ENCODE results near the gene NRDE2. TPM values are rescaled to one million over a fixed set of nuclear protein-coding genes. Genes with fewer than 3 reads are reported as not detected.
"Not testable (repeated sequence)": the region's sequence is repeated elsewhere in the genome, so short reads cannot be mapped to it uniquely, and the experiment has no call there.

The NRDE2 gene
- total RNA-seq, 1 experiment from 2014 or later, result 16.5 TPM

DNA sequence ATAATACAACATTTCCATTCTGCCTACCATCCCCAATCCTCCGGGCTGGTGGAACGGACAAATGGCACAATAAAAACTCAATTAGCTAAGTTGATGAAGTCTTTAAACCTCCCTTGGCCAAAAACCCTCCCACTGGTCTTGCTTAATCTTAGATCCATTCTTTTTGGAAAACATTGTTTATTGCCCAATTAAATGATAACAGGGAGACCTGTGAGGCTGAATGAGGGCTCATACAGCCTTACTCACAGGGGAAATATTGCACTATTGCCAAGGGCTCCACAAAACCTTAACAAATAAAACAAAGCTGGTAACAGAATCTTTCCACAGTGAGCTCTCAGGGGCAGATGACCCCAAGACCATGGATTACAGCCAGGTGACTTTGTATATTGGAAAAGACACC lies 83.1 kb downstream of the NRDE2 start:
- no peak for DNase-seq (ENCODE audit: low read depth, low spot score)
- Histone ChIP-seq H3K4me3 (ENCODE audit: low read depth in 2 of 2, low read length in 2 of 2) (no peak overlapping the region), H3K36me3 (ENCODE audit: control insufficient read depth, insufficient read depth, low read length) (no peaks in the 10 kb centered on the region), H3K27me3 (ENCODE audit: control insufficient read depth, insufficient read depth, low read length) (no peaks in the 10 kb centered on the region; the same call in 1 of the 2 replicates), H3K27ac (ENCODE audit: low read length) (no peak overlapping the region), H3K9me3 (ENCODE audit: control insufficient read depth, insufficient read depth, low read depth, low read length) (no peaks in the 10 kb centered on the region), H3K4me1 (ENCODE audit: control insufficient read depth, insufficient read depth, low read length) (no peaks in the 10 kb centered on the region)
- ChIA-PET CTCF (no interaction called here), POLR2A (interaction anchor here (0.6 kb wide), 1 partner anchor 1199 kb away, joined by 3 read pairs; no protein-coding TSS in a partner anchor)
- TF ChIP-seq SIN3A (IDR thresholded peaks at IDR 0.05; ENCODE audit: borderline replicate concordance, insufficient read depth, low read depth, low read length) (no peak), POLR2AphosphoS5 (IDR thresholded peaks at IDR 0.05; ENCODE audit: low read depth, low read length) (no peak)
- TF ChIP-seq, protein P1, sequence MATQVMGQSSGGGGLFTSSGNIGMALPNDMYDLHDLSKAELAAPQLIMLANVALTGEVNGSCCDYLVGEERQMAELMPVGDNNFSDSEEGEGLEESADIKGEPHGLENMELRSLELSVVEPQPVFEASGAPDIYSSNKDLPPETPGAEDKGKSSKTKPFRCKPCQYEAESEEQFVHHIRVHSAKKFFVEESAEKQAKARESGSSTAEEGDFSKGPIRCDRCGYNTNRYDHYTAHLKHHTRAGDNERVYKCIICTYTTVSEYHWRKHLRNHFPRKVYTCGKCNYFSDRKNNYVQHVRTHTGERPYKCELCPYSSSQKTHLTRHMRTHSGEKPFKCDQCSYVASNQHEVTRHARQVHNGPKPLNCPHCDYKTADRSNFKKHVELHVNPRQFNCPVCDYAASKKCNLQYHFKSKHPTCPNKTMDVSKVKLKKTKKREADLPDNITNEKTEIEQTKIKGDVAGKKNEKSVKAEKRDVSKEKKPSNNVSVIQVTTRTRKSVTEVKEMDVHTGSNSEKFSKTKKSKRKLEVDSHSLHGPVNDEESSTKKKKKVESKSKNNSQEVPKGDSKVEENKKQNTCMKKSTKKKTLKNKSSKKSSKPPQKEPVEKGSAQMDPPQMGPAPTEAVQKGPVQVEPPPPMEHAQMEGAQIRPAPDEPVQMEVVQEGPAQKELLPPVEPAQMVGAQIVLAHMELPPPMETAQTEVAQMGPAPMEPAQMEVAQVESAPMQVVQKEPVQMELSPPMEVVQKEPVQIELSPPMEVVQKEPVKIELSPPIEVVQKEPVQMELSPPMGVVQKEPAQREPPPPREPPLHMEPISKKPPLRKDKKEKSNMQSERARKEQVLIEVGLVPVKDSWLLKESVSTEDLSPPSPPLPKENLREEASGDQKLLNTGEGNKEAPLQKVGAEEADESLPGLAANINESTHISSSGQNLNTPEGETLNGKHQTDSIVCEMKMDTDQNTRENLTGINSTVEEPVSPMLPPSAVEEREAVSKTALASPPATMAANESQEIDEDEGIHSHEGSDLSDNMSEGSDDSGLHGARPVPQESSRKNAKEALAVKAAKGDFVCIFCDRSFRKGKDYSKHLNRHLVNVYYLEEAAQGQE (IDR thresholded peaks at IDR 0.05; ENCODE audit: insufficient read depth in 1 of 2, low read depth in 2 of 2, low read length in 1 of 2), result no peak
- in situ Hi-C loops (cut with HindIII; ENCODE audit: low pct_unique_long_range_greater_than_20kb, low sequenced_read_pairs), result no loop called here
- intact Hi-C loops (cut with micrococcal nuclease; ENCODE audit: unreplicated experiment), result no loop called here
- no TSS peak for BruUV-seq (replicated peaks)
- no peak for ATAC-seq

DNA sequence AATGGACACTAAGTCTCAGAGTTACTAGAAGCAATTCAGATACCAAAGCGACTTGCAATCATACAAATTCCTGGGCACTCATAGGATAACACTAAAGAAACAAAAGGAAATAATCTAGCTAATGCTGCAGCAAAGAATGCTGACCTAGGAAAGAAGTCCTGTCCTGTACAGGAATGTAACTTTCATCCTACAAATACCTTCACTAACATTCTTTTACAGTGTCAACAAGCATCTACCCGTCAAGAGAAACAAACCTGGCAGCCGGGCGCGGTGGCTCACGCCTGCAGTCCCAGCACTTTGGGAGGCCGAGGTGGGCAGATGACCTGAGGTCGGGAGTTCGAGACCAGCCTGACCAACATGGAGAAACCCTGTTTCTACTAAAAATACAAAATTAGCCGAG lies 84.3 kb downstream of the NRDE2 start:
- ATAC-seq; H3K4me3 ChIP-seq (ENCODE audit: low read depth in 2 of 2, low read length in 2 of 2); H3K9me3 ChIP-seq (ENCODE audit: control insufficient read depth, insufficient read depth, low read depth, low read length); H3K4me1 ChIP-seq (ENCODE audit: control insufficient read depth, insufficient read depth, low read length); H3K27me3 ChIP-seq (ENCODE audit: control insufficient read depth, insufficient read depth, low read length); H3K36me3 ChIP-seq (ENCODE audit: control insufficient read depth, insufficient read depth, low read length); CTCF ChIA-PET; intact Hi-C loops (cut with micrococcal nuclease; ENCODE audit: unreplicated experiment); H3K27ac ChIP-seq (ENCODE audit: low read length); BruUV-seq (replicated peaks); DNase-seq (ENCODE audit: low read depth, low spot score); in situ Hi-C loops (cut with HindIII; ENCODE audit: low pct_unique_long_range_greater_than_20kb, low sequenced_read_pairs): not testable (repeated sequence)
- POLR2A ChIA-PET, result interaction anchor here (0.6 kb wide), 1 partner anchor 14 kb away, joined by 3 read pairs; no protein-coding TSS in a partner anchor

DNA sequence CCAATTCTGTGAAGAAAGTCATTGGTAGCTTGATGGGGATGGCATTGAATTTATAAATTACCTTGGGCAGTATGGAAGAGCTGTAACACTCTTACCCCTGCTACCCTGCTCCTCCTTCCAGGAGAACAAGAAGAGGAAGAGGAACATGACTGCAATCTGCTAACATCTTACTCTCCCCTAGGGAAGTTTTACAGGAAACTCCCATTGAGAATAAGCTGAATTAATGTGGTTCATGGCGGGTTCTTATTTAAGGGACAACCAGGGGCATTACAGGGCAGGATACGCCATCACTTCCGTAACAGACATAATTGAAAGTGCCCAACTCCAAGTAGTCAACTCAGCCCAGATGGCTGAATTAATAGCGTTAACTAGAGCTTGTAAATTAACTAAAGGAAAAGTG lies 84.8 kb downstream of the NRDE2 start:
- TF ChIP-seq TCF7L2 (IDR thresholded peaks at IDR 0.05; ENCODE audit: low read depth, low read length) (no peak), SIN3A (IDR thresholded peaks at IDR 0.05; ENCODE audit: borderline replicate concordance, insufficient read depth, low read depth, low read length) (no peak), POLR2AphosphoS5 (IDR thresholded peaks at IDR 0.05; ENCODE audit: low read depth, low read length) (no peak)
- TF ChIP-seq, protein P1 (IDR thresholded peaks at IDR 0.05; ENCODE audit: insufficient read depth in 1 of 2, low read depth in 2 of 2, low read length in 1 of 2), result no peak
- TF ChIP-seq, protein P2, sequence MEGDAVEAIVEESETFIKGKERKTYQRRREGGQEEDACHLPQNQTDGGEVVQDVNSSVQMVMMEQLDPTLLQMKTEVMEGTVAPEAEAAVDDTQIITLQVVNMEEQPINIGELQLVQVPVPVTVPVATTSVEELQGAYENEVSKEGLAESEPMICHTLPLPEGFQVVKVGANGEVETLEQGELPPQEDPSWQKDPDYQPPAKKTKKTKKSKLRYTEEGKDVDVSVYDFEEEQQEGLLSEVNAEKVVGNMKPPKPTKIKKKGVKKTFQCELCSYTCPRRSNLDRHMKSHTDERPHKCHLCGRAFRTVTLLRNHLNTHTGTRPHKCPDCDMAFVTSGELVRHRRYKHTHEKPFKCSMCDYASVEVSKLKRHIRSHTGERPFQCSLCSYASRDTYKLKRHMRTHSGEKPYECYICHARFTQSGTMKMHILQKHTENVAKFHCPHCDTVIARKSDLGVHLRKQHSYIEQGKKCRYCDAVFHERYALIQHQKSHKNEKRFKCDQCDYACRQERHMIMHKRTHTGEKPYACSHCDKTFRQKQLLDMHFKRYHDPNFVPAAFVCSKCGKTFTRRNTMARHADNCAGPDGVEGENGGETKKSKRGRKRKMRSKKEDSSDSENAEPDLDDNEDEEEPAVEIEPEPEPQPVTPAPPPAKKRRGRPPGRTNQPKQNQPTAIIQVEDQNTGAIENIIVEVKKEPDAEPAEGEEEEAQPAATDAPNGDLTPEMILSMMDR (IDR thresholded peaks at IDR 0.05), result no peak
- in situ Hi-C loops (cut with HindIII; ENCODE audit: low pct_unique_long_range_greater_than_20kb, low sequenced_read_pairs) (no loop called here), intact Hi-C loops (cut with micrococcal nuclease; ENCODE audit: unreplicated experiment) (no loop called here)
- Histone ChIP-seq H3K27ac (ENCODE audit: low read length) (no peak overlapping the region), H3K4me3 (ENCODE audit: low read depth in 2 of 2, low read length in 2 of 2) (no peak overlapping the region), H3K27me3 (ENCODE audit: control insufficient read depth, insufficient read depth, low read length) (no peaks in the 10 kb centered on the region), H3K4me1 (ENCODE audit: control insufficient read depth, insufficient read depth, low read length) (no peaks in the 10 kb centered on the region), H3K9me3 (ENCODE audit: control insufficient read depth, insufficient read depth, low read depth, low read length) (no peaks in the 10 kb centered on the region), H3K36me3 (ENCODE audit: control insufficient read depth, insufficient read depth, low read length) (no peaks in the 10 kb centered on the region)
- DNase-seq (ENCODE audit: low read depth, low spot score) (no peak), ATAC-seq (no peak)
- no TSS peak for BruUV-seq (replicated peaks)
- CTCF ChIA-PET, result no interaction called here
- POLR2A ChIA-PET, result interaction anchor here (0.6 kb wide), 1 partner anchor 13 kb away, joined by 3 read pairs; no protein-coding TSS in a partner anchor
